Prostate gland (tissue), 2 donors: ENCODE results near the gene GPR17.

Experiments used
- POLR2A ChIP-seq: fragments of 450-650 bp; IDR thresholded peaks from one replicate; pipeline ENCODE4 v1.6.1; 2016; ENCODE audit warnings: antibody characterized with exemption, mild to moderate bottlenecking
- TF ChIP-seq, protein P1 (sequence below), 4 experiments: fragments of 200-600 bp in 2 of 4; fragments of 450-650 bp in 2 of 4; sonication (generic) in 2 of 4; IDR thresholded peaks; 1 replicate in 3 of 4; 2 replicates in 1 of 4; pipeline ENCODE4 v1.5.1; 2016 to 2019; ENCODE audit warnings: antibody characterized with exemption in 4 of 4, mild to moderate bottlenecking in 2 of 4, moderate library complexity in 2 of 4

DNA sequence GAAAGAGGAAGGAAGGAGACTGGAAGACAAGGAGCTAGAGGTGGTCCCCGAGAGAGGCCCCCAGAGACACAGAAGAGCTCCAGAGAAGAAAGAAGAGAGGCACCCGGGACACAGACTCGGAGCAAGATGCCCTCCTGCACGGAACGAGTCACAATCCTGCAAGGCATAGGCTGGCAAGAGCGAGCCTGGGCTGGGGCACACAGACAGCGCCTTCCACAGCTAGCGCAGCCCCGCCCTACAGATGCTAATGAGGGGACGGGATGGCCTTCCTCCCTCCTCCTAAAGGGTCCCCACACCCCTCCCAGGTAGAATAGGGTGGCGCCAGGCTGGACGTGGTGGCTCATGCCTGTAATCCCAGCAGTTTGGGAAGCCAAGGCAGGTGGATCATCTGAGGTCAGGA, 19.8 kb upstream of the GPR17 start:
- no peak for TF ChIP-seq POLR2A
- TF ChIP-seq, protein P1, sequence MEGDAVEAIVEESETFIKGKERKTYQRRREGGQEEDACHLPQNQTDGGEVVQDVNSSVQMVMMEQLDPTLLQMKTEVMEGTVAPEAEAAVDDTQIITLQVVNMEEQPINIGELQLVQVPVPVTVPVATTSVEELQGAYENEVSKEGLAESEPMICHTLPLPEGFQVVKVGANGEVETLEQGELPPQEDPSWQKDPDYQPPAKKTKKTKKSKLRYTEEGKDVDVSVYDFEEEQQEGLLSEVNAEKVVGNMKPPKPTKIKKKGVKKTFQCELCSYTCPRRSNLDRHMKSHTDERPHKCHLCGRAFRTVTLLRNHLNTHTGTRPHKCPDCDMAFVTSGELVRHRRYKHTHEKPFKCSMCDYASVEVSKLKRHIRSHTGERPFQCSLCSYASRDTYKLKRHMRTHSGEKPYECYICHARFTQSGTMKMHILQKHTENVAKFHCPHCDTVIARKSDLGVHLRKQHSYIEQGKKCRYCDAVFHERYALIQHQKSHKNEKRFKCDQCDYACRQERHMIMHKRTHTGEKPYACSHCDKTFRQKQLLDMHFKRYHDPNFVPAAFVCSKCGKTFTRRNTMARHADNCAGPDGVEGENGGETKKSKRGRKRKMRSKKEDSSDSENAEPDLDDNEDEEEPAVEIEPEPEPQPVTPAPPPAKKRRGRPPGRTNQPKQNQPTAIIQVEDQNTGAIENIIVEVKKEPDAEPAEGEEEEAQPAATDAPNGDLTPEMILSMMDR (IDR thresholded peaks at IDR 0.05): no peak
